HG03571 (cell line): Measurements from ENCODE around the gene NRXN3.

Experiments
- ATAC-seq: cut with Tn5 transposase; IDR thresholded peaks from one replicate; pipeline ENCODE4 v1.9.1; 2021; ENCODE audit not compliant: unreplicated experiment

Gene NRXN3

GRCh38 chr14:78319406-78319805 lies 149.2 kb downstream of the NRXN3 start:
- ATAC-seq, result no peak

DNA sequence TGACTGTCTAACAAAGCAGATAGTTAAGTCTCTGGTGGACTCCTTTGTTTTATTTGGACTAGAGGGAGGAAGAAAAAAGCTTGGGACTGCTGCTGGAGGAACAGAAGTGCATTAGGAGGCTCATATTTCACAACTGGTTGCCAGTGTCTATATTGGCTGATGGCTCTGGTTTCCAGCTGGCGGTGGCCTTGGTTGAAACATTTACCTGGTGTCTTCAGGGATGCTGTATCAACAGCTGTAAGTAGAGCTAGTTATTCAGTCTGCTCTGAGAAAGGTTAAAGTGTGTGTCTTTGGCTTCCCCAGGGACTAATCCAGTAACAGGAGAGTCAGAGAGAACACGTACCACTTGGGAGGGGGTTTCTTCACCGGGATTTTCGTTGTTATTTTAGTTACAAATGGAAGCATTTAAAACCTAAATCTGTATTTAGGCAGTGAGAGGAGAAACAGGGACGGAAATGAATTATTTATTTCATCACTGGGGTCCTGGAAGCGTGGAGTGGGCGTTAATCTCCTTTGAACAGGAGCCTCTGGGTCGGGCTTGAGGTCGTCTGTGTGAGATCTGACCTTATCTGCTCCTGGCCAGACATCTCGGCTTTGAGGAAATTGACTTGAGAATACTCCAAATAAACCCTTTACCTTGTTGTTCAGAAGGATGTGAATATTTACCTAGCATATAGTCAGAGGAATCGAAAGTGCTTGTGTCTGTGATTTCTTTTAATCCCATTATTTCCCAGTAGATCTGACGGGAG lies 149.9 kb downstream of the NRXN3 start:
- no peak for ATAC-seq

DNA sequence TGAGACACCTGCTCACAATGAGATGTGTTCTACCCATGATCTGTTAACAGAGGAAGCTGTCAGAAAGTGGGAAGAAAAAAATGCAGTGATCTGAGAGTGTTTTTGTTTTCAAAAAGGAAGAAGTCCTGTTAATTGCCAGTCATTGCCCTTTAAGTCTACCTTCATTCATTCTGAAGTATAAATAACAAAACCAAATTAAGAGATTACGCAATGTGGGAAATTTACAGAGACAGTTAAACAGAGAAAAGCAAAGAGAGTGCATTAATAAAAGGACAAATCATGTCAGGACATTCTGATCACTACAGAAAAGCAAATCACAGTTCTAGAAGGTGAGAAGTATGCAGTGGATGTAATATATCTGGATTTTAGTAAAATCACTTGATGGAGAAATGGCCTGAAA lies 154.2 kb downstream of the NRXN3 start:
- no peak for ATAC-seq

GRCh38 chr14:78325911-78326310 lies 155.7 kb downstream of the NRXN3 start:
- ATAC-seq, result no peak

DNA sequence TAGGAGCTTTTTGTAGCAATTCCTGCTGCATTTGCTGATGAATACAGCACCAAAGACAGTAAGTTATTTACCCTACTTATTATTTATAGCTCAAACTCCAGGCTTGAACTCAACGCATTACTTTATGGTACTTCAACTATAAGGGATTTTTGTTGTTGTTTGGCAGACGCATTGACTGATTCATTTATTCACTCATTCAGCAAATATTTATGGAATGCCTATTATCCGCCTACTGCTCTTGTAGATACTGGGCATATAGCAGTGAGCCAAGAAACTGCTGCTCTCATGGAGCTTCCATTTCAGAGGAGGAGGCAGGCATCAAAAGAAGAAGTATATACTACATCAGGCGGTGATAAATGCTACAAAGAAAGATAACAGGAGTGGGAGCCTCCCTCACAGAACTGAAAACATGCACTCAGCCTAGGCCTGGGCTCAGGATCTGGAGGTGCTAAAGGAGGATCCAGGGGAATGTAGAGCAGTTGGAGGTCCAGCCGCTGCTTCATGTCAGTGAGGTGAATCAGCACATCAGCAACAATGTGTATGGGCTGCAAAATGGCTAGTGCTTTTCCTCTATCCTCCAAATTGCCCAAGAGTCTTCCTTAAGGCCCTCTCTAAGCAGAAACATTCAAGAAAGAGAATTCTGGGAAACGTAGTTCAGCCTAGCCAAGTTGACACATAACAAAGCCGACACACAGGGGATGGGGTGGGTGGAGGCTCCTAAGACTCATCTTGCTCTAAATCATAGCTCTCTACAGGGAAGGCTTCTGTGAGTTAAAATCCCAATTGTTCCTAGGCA lies 157.5 kb downstream of the NRXN3 start:
- ATAC-seq, result no peak

- ATAC-seq, result no peak
These were observed 159.2 kb downstream of the NRXN3 start for GRCh38 chr14:78329371-78329770.

DNA sequence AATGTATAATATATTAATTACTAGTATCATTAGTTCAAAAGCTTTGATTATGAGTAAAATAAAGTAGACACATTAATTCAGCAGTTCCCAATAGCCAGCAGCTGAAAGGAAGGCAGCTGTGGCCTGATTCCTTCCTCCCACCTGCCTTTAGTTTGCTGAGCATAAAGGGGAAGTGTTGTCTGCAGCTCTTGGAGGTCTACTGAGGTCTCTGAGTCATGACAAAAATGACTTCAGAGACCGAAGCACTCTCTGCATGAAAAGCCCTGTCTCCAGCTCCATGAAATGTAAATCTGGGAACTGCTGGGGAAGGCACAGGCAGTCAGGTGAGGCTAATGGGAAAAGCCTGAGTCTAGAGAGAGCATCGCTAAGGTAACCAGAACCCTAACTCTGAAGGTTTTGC lies 165.4 kb downstream of the NRXN3 start:
- ATAC-seq, result no peak

DNA sequence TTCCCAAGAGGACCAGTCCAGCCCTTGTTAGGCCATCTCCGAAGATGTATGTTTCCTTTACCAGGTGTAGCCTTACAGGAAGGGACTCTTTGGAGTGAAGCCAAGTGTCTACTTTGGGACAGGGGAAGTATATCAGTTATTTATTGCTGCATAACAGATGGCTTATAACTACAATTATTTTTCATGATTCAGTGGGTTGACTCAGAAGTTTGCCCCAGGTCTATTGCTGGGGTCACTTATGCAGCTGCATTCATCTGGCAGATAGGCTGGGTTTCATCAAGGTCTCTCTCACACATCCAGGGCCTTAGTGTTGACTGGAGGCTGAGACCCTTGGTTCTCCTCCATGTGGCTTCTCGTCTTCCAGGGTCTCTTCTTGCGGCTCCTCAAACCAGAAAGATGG lies 170.1 kb downstream of the NRXN3 start:
- no peak for ATAC-seq

DNA sequence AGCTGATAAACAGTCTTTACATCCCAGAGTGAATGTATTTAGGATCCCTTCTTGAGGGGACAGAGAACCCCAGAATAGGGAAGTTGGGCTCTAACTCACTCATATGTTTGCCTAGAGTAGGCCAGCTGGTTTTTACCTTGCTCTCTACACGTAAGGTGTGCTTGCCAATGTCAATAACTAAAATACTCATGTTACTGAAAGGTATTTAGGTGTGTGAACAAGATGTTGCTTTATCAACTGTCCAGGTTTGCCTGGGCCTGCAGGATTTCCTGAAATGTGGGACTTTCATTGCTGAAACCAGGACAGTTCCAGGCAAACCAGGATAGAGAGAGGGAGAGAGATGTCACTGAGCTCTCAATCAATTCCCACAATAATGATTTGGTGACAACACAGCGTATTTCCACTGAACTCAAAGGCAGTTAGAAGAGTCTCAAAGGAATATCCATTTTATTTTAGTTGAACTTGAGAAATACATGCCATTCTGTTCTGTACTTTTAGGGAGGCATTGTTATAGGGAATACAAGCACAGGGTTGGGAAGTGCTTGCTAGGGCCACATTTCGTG lies 171.7 kb downstream of the NRXN3 start:
- no peak for ATAC-seq

- ATAC-seq, result no peak
These were observed 172.7 kb downstream of the NRXN3 start for GRCh38 chr14:78342879-78343278.

DNA sequence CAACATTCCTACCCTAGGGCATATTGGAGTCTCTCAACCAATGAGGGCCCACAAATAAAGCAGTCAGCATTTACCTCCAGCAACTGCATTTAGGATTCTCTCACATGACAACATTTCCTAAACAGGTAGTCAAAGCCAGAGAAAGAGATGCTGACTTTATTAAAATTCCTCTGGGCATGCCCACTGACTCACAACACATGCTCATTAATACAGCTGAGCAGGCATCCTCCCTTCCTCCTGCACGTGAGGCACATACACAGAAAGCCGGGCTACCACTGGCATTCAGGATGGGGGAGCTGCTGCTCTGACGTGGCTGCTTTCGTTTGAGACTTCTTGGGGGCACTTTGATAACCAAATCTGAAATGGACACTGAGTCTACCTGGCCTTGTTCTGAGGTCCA lies 174.1 kb downstream of the NRXN3 start:
- ATAC-seq, result no peak

- ATAC-seq, result no peak
These were observed 175.1 kb downstream of the NRXN3 start for GRCh38 chr14:78345131-78345744.

- ATAC-seq, result no peak
These were observed 176.6 kb downstream of the NRXN3 start for GRCh38 chr14:78346747-78347146.

DNA sequence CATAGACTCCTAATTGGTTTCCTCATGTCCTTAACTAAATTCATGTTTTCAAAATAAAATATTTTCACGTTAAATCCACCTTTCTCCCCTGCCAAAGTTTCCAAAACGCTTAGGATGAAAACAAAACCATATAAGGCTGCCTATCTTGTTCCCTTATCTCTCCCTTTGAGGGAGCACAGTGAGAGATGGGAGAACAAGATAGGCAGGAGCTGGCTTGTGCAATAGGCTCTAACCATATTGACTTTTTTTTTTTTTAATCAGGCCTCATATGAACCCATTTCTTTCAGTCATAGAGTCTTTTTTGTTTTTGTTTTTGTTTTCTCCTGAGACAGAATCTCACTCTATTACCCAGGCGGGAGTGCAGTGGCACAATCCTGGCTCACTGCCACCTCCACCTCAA lies 184.9 kb downstream of the NRXN3 start:
- ATAC-seq, result no peak

DNA sequence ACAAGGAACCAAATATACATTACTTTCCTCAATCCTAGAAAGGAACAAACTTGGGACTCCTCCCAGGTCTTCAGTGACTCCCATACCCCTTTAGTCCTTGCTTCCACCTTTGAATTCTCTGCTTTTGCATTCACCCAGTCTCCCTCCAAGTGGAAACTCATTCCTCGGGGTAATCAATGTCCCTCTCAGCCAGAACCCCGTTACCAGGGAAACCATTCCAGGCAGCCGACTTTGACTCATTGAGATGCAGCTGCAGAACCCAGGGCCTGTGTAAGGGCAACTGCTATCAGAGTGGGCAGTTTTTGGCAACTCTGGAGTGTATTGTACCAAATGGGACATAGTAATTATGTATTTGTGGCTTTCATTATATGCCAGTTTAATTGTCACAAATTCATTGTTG lies 186.2 kb downstream of the NRXN3 start:
- ATAC-seq, result no peak

DNA sequence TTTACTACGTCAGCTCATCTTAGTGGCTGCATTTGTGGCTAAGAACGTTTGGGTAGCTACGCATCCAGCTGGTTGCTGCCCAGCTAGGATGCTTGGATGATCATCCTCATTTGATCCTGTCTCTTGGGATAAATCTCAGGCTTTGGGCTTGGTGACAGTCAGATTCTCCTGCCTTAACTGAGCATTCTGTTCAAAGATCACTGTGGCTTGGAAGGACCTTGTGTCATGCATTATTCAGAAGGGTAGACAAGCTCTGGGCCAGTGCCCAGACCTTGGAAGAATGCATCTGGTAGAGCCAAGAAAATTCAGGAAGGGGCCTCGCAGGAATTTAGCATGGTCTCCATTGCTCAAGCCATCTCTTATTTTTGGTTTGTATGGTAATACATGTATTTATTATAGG lies 188.4 kb downstream of the NRXN3 start:
- ATAC-seq, result no peak

DNA sequence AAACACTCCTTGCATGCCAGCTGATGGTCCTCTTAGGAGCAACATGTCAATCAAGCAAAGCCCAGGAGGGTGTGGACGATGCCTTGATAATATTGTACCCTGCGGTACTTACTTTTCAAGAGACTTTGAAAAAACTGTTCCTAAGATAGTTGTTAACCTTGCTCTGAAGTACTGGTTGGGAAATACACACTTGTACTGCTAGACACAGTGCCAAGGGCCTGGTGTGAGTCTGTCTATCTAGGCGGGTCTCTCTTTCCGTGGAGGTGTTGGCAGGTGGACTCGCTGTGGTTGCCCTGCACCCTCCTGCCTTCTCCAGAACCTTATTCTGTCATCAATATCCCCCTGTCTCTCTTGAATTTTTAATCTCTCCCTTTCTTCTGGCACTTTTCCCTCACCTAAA lies 189.4 kb downstream of the NRXN3 start:
- no peak for ATAC-seq

- no peak for ATAC-seq
These were observed 192.8 kb downstream of the NRXN3 start for GRCh38 chr14:78363008-78363407.

GRCh38 chr14:78367355-78367754 lies 197.2 kb downstream of the NRXN3 start:
- no peak for ATAC-seq

GRCh38 chr14:78383060-78383459 lies 212.9 kb downstream of the NRXN3 start:
- ATAC-seq, result no peak

GRCh38 chr14:78398216-78398615 lies 228.0 kb downstream of the NRXN3 start:
- ATAC-seq, result no peak
